HG03439 (cell line): ENCODE data around the gene SSTR5.

Experiments
- ATAC-seq: cut with Tn5 transposase; IDR thresholded peaks from one replicate; pipeline ENCODE4 v1.9.1; 2021; ENCODE audit warnings: mild to moderate bottlenecking, moderate library complexity; ENCODE audit not compliant: unreplicated experiment

SSTR5 gene

DNA sequence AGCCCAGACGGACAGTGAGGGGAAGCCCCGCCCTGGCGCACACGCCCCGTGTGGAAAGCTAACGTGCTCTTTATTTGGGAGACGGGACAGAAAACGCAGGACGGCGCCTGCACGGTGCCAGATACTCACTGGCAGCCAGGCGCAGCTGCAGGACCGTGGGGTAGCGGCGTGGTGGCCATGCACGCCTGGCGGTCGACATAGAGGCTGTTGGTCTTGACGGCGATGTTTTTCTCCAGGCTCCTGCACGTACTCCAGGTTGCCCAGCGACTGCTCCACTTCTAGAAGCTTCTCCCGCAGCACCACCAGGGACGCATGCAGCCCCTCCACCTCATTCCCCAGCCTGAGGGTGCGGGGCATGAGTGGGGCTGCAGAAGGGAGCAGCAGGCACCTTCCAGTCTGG, 28.6 kb downstream of the SSTR5 start:
- no peak for ATAC-seq

GRCh38 chr16:1101573-1102332, 29.2 kb downstream of the SSTR5 start:
- no peak for ATAC-seq

DNA sequence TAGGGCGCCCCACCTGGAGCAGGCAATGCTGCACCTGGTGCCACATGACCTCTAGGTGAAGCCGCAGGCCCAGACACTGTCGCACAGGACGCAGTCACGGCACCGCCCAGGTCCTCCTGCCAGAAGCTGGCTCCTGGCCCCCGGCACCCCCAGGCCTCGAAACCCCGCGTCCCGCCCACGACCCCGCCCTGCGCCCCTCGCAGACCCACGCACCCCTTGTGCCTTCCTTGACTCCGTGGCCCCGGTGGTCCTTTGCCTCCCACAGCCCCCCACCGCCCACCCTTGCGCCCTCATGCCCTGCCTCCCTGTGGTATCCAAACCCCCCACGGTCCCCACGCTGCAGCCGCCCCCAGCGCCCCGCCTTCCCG, 29.8 kb downstream of the SSTR5 start:
- no peak for ATAC-seq

DNA sequence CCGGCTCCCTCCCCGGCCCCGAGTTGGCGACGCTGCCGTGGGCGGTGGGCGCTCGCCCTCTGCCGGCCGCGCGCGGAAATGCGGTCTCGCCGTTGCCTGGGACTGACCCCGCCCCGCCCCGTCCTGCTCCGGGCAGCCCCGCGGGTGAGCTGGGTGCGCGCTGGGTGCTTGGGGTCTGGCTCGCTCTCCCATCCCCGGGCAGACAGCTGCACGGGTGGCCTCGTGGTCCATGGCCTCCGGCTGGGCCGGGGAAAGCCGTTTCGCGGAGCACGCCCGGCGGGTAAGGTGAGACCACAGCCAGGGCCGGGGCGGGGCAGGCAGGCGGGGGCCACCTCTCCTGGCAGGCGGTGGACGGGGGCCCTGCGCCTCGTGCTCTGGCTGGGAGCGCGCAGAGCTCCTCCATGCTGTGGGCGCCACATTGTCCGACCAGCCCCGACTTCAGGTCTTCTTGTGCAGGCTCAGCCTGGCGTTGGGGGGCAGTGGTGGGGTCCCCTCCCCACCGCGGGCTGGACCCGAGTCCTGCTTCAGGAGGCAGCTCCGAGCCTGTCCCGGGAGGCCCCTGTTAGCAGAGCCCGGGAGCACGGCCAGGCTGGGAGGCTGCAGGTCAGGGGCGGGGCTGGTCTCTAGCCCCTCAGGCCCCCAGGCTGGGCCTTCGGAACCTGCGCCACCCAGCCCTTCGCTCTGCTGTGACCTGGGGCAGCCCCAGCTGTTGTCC, 30.5 kb downstream of the SSTR5 start:
- ATAC-seq: no peak

GRCh38 chr16:1103636-1103980, 31.1 kb downstream of the SSTR5 start:
- ATAC-seq: no peak

GRCh38 chr16:1105888-1106620, 33.5 kb downstream of the SSTR5 start:
- no peak for ATAC-seq

- ATAC-seq: no peak
Observed at GRCh38 chr16:1106659-1107058, 34.1 kb downstream of the SSTR5 start.

DNA sequence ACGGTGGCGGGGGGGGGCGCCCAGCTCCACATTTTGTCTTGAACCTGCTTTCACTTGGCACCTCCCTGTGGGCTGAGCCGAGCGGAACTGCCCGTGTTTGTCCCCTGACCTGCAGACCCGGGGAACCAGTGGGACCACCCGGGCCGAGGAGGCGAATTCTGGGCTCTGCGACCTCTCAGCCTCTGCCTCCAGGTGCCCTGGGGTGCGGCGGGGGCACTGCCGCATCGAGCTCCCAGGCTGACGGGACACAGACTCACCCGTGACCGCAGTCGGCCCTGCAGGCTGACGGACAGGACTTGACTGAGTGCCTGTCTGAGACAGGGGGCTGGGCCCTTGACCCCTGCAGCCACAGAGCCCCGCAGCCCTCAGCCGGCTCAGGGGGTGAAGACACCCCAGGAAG, 34.6 kb downstream of the SSTR5 start:
- no peak for ATAC-seq

DNA sequence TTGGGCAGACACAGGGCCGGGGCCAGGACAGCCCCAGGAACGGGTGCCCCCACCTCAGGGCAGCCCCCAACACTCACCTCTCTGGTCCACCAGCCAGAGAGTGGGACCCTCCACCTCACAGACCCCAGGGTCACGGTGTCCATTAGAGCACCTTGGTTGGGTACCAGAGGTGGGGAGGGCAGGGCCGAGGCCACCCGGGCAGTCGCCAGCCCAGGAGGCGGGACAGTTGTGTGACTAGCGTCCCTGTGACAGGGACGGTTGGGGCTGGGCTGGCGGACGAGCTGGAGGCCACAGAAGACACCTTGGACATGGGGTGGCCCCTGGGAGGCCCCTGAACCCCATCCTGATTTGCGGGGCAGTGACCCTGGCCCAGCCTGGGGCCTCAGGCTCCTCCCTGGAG, 35.2 kb downstream of the SSTR5 start:
- no peak for ATAC-seq

DNA sequence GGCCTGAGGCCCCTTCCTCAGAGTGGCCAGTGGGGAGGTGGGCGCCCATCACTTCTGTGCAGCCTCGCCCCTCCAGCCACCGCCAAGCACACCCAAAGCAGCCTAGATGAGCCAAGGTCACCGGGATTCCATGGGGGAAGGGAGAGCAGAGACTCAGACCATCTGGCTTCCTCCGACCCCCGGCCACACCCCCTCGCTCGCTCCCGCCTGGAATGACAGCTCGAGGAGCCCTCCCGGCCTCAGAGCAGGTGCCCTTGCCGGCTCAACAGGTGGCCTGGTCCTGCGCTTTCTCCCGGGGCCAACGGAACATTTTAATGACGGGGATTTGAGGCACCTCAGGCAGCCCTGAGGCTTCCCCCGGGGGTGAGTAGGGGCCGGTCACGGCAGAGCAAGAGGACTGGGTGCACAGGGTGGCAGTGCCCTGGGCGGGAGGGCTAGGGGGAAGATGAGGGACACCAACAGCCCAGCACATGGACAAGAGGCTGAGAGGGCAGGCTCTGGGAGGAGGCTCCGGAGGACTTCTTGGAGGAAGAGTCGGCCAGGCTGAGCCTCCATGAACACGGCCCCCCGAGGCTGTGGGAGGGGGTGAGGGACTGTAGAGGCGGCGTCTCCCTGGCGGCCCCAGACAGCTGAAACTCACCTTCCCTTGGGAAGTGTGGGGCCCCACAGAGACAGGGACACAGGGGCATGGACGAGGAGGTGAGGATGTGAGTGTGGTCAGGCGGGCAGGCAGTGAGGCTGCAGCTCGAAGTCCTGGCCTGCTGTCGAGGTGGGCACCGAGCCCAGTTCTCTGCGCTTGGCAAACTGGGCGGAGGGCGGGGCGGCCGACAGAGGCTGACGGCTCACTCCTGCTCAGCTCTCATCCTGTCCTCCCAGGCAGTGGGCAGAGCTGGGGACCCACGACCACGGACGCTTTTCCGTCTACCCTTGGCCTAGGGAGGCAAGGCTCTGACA, 36.0 kb downstream of the SSTR5 start:
- ATAC-seq: no peak

- ATAC-seq: no peak
Observed at GRCh38 chr16:1109648-1110047, 37.1 kb downstream of the SSTR5 start.

DNA sequence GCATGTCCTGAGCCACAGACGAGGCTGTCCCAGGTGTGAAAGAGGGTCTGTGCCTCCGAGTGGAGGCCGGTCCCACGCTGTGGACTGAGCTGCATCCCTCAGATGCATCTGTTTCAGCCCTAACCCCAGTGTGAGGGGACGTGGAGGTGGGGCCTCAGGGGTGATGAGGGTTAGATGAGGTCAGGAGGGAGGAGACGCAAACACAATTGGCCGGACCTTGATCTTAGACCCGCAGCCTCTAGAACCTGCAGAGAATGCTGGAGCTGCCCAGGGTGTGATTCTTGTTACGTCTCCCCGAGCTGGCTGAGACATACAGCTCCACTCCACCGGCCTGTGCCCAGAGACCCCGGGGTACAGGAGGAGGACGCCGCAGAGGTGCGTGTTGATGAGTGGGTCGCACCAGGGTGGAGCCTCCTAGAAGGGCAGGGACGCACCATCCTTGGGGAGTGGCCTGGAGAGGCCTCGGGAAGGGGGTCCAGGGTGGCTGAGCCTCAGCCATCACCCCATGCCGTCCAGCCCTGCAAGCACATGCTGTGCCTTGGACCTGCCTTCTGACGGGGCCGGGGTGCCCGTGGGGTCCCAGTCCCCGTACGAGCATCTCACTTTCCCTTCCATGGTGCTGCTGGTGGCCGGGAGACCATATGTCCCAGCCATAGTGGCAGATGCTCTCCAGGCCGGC, 40.1 kb downstream of the SSTR5 start:
- no peak for ATAC-seq

GRCh38 chr16:1113489-1113888, 40.9 kb downstream of the SSTR5 start:
- ATAC-seq: no peak

DNA sequence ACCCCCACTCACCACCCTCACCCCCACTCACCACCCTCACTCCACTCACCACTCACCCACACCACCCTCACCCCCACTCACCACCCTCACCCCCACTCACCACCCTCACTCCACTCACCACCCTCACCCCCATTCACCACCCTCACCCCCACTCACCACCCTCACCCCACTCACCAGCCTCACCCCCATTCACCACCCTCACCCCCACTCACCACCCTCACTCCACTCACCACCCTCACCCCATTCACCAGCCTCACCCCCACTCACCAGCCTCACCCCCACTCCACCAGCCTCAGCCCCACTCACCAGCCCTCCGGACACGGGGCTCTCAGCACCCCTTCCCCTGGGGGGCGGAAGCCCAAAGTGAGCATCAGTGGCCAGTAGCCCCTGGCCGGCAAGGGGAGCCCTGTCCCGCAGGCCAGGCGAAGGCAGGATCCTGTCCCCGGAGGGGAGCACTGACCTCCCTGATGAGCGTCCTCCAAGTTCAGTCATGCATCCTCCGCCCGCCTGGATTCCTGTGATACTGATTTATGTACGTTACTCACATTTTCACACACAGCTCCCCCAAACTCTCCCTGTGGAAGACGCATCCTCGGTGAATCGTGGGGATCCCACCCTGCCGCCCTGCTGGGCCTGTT, 41.5 kb downstream of the SSTR5 start:
- no peak for ATAC-seq

DNA sequence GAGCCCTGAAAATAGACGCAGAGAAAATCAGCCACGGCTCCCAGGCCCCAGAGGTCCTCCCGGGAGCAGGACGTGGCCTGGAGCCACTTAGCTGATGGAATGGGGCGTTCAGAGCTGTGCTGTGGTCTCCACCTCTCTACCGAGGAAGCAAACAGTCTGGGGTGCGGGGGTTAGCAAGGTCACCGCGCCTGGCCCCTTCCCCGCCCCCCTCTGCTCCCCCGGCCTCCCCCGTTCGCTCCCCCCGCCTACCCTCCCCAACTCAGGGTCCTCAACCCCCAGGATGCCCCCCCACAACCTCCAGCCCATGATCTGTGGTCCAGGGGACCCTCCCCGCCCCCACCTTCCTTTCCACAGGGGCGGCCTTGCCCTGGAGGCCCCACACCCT, 44.1 kb downstream of the SSTR5 start:
- ATAC-seq: no peak

DNA sequence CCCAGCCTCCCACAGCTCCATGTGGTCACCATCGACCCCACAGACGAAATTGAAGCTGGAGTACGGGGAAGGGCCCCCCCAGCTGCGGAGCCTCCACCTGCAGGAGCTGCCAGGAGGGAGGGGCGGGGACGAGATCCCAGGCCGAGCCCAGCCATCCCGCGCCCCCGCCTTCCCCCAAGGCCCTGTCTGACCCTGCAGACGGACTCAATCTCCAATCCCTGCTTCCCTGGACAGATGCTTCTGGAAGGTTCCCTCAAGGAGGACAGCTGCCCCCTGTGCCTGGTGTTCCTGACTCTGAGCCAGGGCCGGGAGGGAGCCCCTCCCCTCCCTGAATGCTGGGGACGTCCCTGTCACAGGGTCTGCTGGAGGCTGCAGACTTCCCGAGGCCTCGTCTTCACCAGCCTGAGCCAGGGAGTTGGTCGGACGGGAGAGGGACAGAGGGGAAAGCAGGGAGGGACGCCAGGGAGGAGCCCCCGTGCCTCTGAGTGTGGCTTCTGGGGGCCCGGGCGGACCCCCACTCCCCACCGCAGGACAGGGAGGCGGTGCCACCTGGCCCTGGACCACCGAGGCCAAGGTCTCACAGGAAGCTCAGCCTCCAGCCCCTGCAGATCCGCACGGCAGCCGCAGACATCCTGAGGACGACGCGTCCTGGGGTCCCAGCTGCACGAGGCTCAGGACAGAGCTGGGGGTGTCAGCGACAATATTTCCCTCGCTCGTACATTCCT, 44.8 kb downstream of the SSTR5 start:
- ATAC-seq: no peak

- no peak for ATAC-seq
Observed at GRCh38 chr16:1117926-1118325, 45.4 kb downstream of the SSTR5 start.

GRCh38 chr16:1119129-1119528, 46.6 kb downstream of the SSTR5 start:
- ATAC-seq: no peak
